HepG2 (cell line): ENCODE measurements around the gene BHLHE23. TPM values are rescaled to one million over a fixed set of nuclear protein-coding genes. Genes with fewer than 3 reads are reported as not detected.

Source experiments
- BORCS8-MEF2B ChIP-seq: sonication (generic); formaldehyde crosslinking; IDR thresholded peaks from 2 replicates; pipeline ENCODE4 v1.8.0; 2022; ENCODE audit warnings: mild to moderate bottlenecking, missing genetic modification reagents
- CC2D1A ChIP-seq: sonication (generic); formaldehyde crosslinking; IDR thresholded peaks from 2 replicates; pipeline ENCODE4 v1.8.1; 2023; ENCODE audit warnings: mild to moderate bottlenecking, missing genetic modification reagents
- DBP ChIP-seq: sonication (generic); formaldehyde crosslinking; IDR thresholded peaks from 2 replicates; pipeline ENCODE4 v1.4.0; 2020; ENCODE audit warnings: missing genetic modification reagents; ENCODE audit errors: not compliant biosample characterization
- DDIT3 ChIP-seq: sonication (generic); formaldehyde crosslinking; IDR thresholded peaks from 2 replicates; pipeline ENCODE4 v1.4.0; 2020; ENCODE audit warnings: mild to moderate bottlenecking, missing genetic modification reagents
- ETV6 ChIP-seq: sonication (generic); formaldehyde crosslinking; conservative IDR thresholded peaks from 2 replicates; pipeline ENCODE4 v1.4.0; 2020; ENCODE audit warnings: missing genetic modification reagents
- HIC2 ChIP-seq: sonication (generic); formaldehyde crosslinking; IDR thresholded peaks from 2 replicates; pipeline ENCODE4 v1.9.0; 2022; ENCODE audit warnings: low read depth, missing genetic modification reagents
- HMG20A ChIP-seq: IDR thresholded peaks from 2 replicates; pipeline ENCODE4 v1.6.1; 2016; ENCODE audit warnings: borderline replicate concordance
- MXD1 ChIP-seq: sonication (generic); formaldehyde crosslinking; IDR thresholded peaks from 2 replicates; pipeline ENCODE4 v1.4.0; 2020; ENCODE audit warnings: mild to moderate bottlenecking, missing genetic modification reagents
- MZF1 ChIP-seq: sonication (generic); formaldehyde crosslinking; IDR thresholded peaks from 2 replicates; pipeline ENCODE4 v1.8.1; 2023; ENCODE audit warnings: mild to moderate bottlenecking, missing genetic modification reagents, borderline replicate concordance
- NFRKB ChIP-seq: fragments of 450-650 bp; IDR thresholded peaks from 2 replicates; pipeline ENCODE4 v1.6.1; 2017
- PATZ1 ChIP-seq: sonication (generic); formaldehyde crosslinking; IDR thresholded peaks from 2 replicates; pipeline ENCODE4 v1.4.0; 2020; ENCODE audit warnings: missing genetic modification reagents
- PHF20 ChIP-seq: sonication (generic); formaldehyde crosslinking; IDR thresholded peaks from 2 replicates; pipeline ENCODE4 v1.5.0; 2020; ENCODE audit warnings: mild to moderate bottlenecking, missing genetic modification reagents
- PHF8 ChIP-seq: sonication (generic); formaldehyde crosslinking; IDR thresholded peaks from 2 replicates; pipeline ENCODE4 v1.5.0; 2020; ENCODE audit warnings: missing genetic modification reagents
- POGZ ChIP-seq: sonication (generic); formaldehyde crosslinking; IDR thresholded peaks from 2 replicates; pipeline ENCODE4 v1.4.0; 2020; ENCODE audit warnings: mild to moderate bottlenecking, missing genetic modification reagents
- PRPF4 ChIP-seq: fragments of 200-400 bp; formaldehyde crosslinking; IDR thresholded peaks from 2 replicates; pipeline ENCODE4 v1.6.1; 2016; ENCODE audit warnings: low read length, low read depth; ENCODE audit not compliant: poor library complexity, severe bottlenecking
- SMARCE1 ChIP-seq: fragments of 450-650 bp; IDR thresholded peaks from 2 replicates; pipeline ENCODE4 v1.6.1; 2017; ENCODE audit warnings: borderline replicate concordance
- TFDP1 ChIP-seq: IDR thresholded peaks from 2 replicates; pipeline ENCODE4 v1.6.1; 2016; ENCODE audit warnings: missing compliant biosample characterization, missing genetic modification reagents, borderline replicate concordance
- ZFP82 ChIP-seq: sonication (generic); formaldehyde crosslinking; IDR thresholded peaks from 2 replicates; pipeline ENCODE4 v1.5.1; 2020; ENCODE audit warnings: mild to moderate bottlenecking, missing genetic modification reagents, borderline replicate concordance
- ZNF335 ChIP-seq: sonication (generic); formaldehyde crosslinking; IDR thresholded peaks from 2 replicates; pipeline ENCODE4 v1.4.0; 2020; ENCODE audit warnings: missing genetic modification reagents
- ZNF432 ChIP-seq: sonication (generic); formaldehyde crosslinking; IDR thresholded peaks from 2 replicates; pipeline ENCODE4 v1.5.0; 2020; ENCODE audit warnings: missing genetic modification reagents, mild to moderate bottlenecking, borderline replicate concordance
- ZNF460 ChIP-seq: sonication (generic); formaldehyde crosslinking; IDR thresholded peaks from 2 replicates; pipeline ENCODE4 v1.5.1; 2020; ENCODE audit warnings: missing genetic modification reagents, mild to moderate bottlenecking, borderline replicate concordance
- ZNF556 ChIP-seq: sonication (generic); formaldehyde crosslinking; IDR thresholded peaks from 2 replicates; pipeline ENCODE4 v1.4.0; 2020; ENCODE audit warnings: mild to moderate bottlenecking, missing genetic modification reagents, borderline replicate concordance
- polyA plus RNA-seq, 8 experiments: library from polyadenylated mRNA; depleted of rRNA in 3 of 8; stranded (reverse) in 7 of 8; unstranded in 1 of 8; fragments of >200 nt; fragmentation: Illumina TruSeq in 4 of 8; extraction: Trizol in 4 of 8; gene quantifications; 2 replicates each; pipeline versions ENCODE4 v1.2.1 to v1.2.3, GENCODE V29; 2011 to 2016; ENCODE audit warnings: low read depth in 4 of 8, missing spikeins in 1 of 8, mixed read lengths in 1 of 8; ENCODE audit not compliant: insufficient read depth in 1 of 8
- total RNA-seq, 5 experiments: library from RNA; depleted of rRNA; stranded (reverse); fragments of >200 nt; fragmentation: Illumina TruSeq; extraction: Trizol; gene quantifications; 2 replicates each; pipeline ENCODE4 v1.2.3, GENCODE V29; 2016; ENCODE audit warnings: low read depth in 1 of 5

The BHLHE23 gene
- total and polyA plus RNA-seq, 2 of the 13 experiments (the other 11 are each of a cell fraction or from before 2014, with no cell fraction given) = not detected

- TF ChIP-seq PATZ1 (CRISPR knock-in tag) = peak; percentile 66
- TF ChIP-seq PHF20 = no peak
- TF ChIP-seq PHF8 (CRISPR knock-in tag) = peak; percentile 46; the same call in 1 of the 2 replicates
- no peak for TF ChIP-seq HMG20A (CRISPR knock-in tag)
- TF ChIP-seq NFRKB = no peak
- TF ChIP-seq ZNF460 (CRISPR knock-in tag) = no peak
- TF ChIP-seq PRPF4 = no peak
- no peak for TF ChIP-seq DBP (CRISPR knock-in tag)
- peak; percentile 74 for TF ChIP-seq HIC2
- TF ChIP-seq MZF1 (CRISPR knock-in tag) = peak; percentile 44; the same call in 1 of the 2 replicates
- TF ChIP-seq ZFP82 (CRISPR knock-in tag) = no peak
- no peak for TF ChIP-seq ZNF335 (CRISPR knock-in tag)
- TF ChIP-seq TFDP1 (CRISPR knock-in tag) = no peak; the same call in 1 of the 2 replicates
- no peak; the same call in 1 of the 2 replicates for TF ChIP-seq MXD1 (CRISPR knock-in tag)
- no peak for TF ChIP-seq DDIT3
- TF ChIP-seq ZNF432 (CRISPR knock-in tag) = no peak
- TF ChIP-seq CC2D1A = no peak
- peak; percentile 81 for TF ChIP-seq BORCS8-MEF2B
- TF ChIP-seq ETV6 (CRISPR knock-in tag) = peak; percentile 60; the same call in 1 of the 2 replicates
- TF ChIP-seq ZNF556 (CRISPR knock-in tag) = no peak; the same call in 1 of the 2 replicates
- TF ChIP-seq SMARCE1 = no peak
- TF ChIP-seq POGZ (CRISPR knock-in tag) = no peak
Measured at GRCh38 chr20:62971950-62972844, 34.6 kb downstream of the BHLHE23 start (continued).
